ENCODE measurements around the gene ASAP2.
A peak's percentile ranks its signal among the peaks of the same experiment; 100 is the strongest.

Gene ASAP2

GRCh38 chr2:9239616-9240015 lies 33.0 kb downstream of the ASAP2 start:
- intact Hi-C loops (cut with DNase I): no loop called here
- peak in 1 of 42 donors; percentile 11 for DNase-seq

- peak in 5 of 42 donors; percentile 7 to 48 (median 27) for DNase-seq
- intact Hi-C loops (cut with DNase I): no loop called here
These were observed 34.1 kb downstream of the ASAP2 start for GRCh38 chr2:9240745-9241144.

- intact Hi-C loops (cut with DNase I): no loop called here
- peak in 3 of 42 donors; percentile 3 to 14 (median 7) for DNase-seq
These were observed 34.6 kb downstream of the ASAP2 start for GRCh38 chr2:9241233-9241632.

GRCh38 chr2:9243357-9243756 lies 36.7 kb downstream of the ASAP2 start:
- intact Hi-C loops (cut with DNase I): no loop called here
- DNase-seq: no peak

- intact Hi-C loops (cut with DNase I): no loop called here
- DNase-seq: peak in 4 of 42 donors; percentile 3 to 22 (median 10)
These were observed 38.5 kb downstream of the ASAP2 start for GRCh38 chr2:9244985-9245544.

- intact Hi-C loops (cut with DNase I): no loop called here
These were observed 40.6 kb downstream of the ASAP2 start for GRCh38 chr2:9247177-9247576.

GRCh38 chr2:9247786-9248185 lies 41.2 kb downstream of the ASAP2 start:
- DNase-seq: peak in 4 of 42 donors; percentile 4 to 27 (median 9)

More at GRCh38 chr2:9247177-9247576, 40.6 kb downstream of the ASAP2 start:
- peak in 2 of 42 donors; percentile 7 to 60 for DNase-seq

GRCh38 chr2:9248363-9248762 lies 41.8 kb downstream of the ASAP2 start:
- intact Hi-C loops (cut with DNase I): no loop called here

More at GRCh38 chr2:9247786-9248185, 41.2 kb downstream of the ASAP2 start:
- intact Hi-C loops (cut with DNase I): no loop called here

GRCh38 chr2:9249020-9249800 lies 42.6 kb downstream of the ASAP2 start:
- intact Hi-C loops (cut with DNase I): no loop called here

More at GRCh38 chr2:9248363-9248762, 41.8 kb downstream of the ASAP2 start:
- peak in 3 of 42 donors; percentile 4 to 19 (median 5) for DNase-seq

GRCh38 chr2:9250091-9250490 lies 43.5 kb downstream of the ASAP2 start:
- intact Hi-C loops (cut with DNase I): no loop called here
- peak in 2 of 42 donors; percentile 0 to 21 for DNase-seq

More at GRCh38 chr2:9249020-9249800, 42.6 kb downstream of the ASAP2 start:
- peak in 5 of 42 donors; percentile 3 to 43 (median 11) for DNase-seq

GRCh38 chr2:9250498-9251153 lies 44.0 kb downstream of the ASAP2 start:
- intact Hi-C loops (cut with DNase I): no loop called here
- DNase-seq: peak in 24 of 42 donors; percentile 39 to 91 (median 66)

GRCh38 chr2:9251154-9252001 lies 44.8 kb downstream of the ASAP2 start:
- intact Hi-C loops (cut with DNase I): no loop called here

GRCh38 chr2:9252002-9252357 lies 45.4 kb downstream of the ASAP2 start:
- peak in 2 of 42 donors; percentile 3 to 6 for DNase-seq
- intact Hi-C loops (cut with DNase I): no loop called here

More at GRCh38 chr2:9251154-9252001, 44.8 kb downstream of the ASAP2 start:
- peak in 4 of 42 donors; percentile 5 to 71 (median 13) for DNase-seq

GRCh38 chr2:9255416-9255815 lies 48.8 kb downstream of the ASAP2 start:
- peak in 3 of 42 donors; percentile 3 to 19 (median 5) for DNase-seq
- intact Hi-C loops (cut with DNase I): no loop called here

GRCh38 chr2:9256147-9256546 lies 49.5 kb downstream of the ASAP2 start:
- intact Hi-C loops (cut with DNase I): no loop called here

GRCh38 chr2:9256570-9257043 lies 50.0 kb downstream of the ASAP2 start:
- intact Hi-C loops (cut with DNase I): no loop called here
- DNase-seq: peak in 6 of 42 donors; percentile 43 to 65 (median 52)

More at GRCh38 chr2:9256147-9256546, 49.5 kb downstream of the ASAP2 start:
- peak in 6 of 42 donors; percentile 35 to 74 (median 53) for DNase-seq

- intact Hi-C loops (cut with DNase I): no loop called here
- peak in 2 of 42 donors; percentile 3 to 8 for DNase-seq
These were observed 51.9 kb downstream of the ASAP2 start for GRCh38 chr2:9258501-9258900.

GRCh38 chr2:9258953-9259399 lies 52.4 kb downstream of the ASAP2 start:
- DNase-seq: peak in 11 of 42 donors; percentile 15 to 74 (median 59)
- intact Hi-C loops (cut with DNase I): no loop called here

Data from head of caudate nucleus (tissue), 42 donors.